ENCODE measurements around the gene THEMIS.

DNA sequence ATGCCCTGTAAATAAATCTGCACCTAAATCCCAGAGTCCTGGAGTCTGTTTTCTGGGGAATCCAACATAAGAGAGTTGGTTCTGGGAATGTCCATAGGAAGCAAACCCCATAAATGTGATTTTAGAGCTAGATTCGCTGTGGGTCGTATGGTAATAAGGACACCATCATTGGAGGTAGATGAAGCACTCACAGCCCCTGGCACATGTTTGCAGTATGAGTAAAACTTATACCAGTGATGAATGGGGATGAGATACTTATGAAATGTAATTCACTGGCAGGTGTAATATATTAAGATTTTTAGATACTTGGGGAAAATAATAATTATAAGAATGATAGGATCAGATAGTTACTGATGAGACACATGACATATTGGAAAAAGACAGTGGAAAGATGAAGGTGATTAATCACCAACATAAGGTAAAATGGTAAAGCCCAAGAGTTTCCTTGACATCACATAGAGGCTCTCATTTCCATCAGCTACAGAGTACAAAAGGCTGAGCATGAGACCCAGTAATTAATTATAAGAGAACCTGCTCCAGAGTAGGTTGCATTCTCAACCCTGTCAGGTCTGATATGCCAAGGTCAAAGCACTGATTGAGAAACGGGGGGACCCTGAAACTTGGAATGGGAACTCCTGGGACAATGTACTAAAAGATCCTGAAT, 44.7 kb upstream of the THEMIS start:
- TF ChIP-seq, protein P1, sequence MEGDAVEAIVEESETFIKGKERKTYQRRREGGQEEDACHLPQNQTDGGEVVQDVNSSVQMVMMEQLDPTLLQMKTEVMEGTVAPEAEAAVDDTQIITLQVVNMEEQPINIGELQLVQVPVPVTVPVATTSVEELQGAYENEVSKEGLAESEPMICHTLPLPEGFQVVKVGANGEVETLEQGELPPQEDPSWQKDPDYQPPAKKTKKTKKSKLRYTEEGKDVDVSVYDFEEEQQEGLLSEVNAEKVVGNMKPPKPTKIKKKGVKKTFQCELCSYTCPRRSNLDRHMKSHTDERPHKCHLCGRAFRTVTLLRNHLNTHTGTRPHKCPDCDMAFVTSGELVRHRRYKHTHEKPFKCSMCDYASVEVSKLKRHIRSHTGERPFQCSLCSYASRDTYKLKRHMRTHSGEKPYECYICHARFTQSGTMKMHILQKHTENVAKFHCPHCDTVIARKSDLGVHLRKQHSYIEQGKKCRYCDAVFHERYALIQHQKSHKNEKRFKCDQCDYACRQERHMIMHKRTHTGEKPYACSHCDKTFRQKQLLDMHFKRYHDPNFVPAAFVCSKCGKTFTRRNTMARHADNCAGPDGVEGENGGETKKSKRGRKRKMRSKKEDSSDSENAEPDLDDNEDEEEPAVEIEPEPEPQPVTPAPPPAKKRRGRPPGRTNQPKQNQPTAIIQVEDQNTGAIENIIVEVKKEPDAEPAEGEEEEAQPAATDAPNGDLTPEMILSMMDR (IDR thresholded peaks at IDR 0.05) = no peak
- no peak for TF ChIP-seq EZH2 (IDR thresholded peaks at IDR 0.05)
